H1 (cell line): ENCODE data around the gene LGR4.

Experiments
- CREB1 ChIP-seq: IDR thresholded peaks from 2 replicates; pipeline ENCODE4 v1.6.1; 2012; ENCODE audit warnings: inconsistent platforms
- FOSL1 ChIP-seq: IDR thresholded peaks from 2 replicates; pipeline ENCODE4 v1.6.1; 2011; ENCODE audit warnings: mild to moderate bottlenecking, low read depth, low read length, moderate library complexity; ENCODE audit not compliant: insufficient read depth
- JUN ChIP-seq: IDR thresholded peaks from 2 replicates; pipeline ENCODE4 v1.6.1; 2011; ENCODE audit warnings: low read depth, mild to moderate bottlenecking, improper control_type of control experiment, low read length
- MAFK ChIP-seq: IDR thresholded peaks from 2 replicates; pipeline ENCODE4 v1.6.1; 2012; ENCODE audit warnings: low read depth, mild to moderate bottlenecking, improper control_type of control experiment, low read length
- NANOG ChIP-seq: IDR thresholded peaks from 2 replicates; pipeline ENCODE4 v1.6.1; 2011; ENCODE audit warnings: low read length, low read depth, mild to moderate bottlenecking, inconsistent platforms; ENCODE audit not compliant: insufficient read depth, poor library complexity, severe bottlenecking
- POLR2A ChIP-seq, 2 experiments: IDR thresholded peaks; 1 replicate in 1 of 2; 2 replicates in 1 of 2; pipeline ENCODE4 v1.6.1; 2011; ENCODE audit warnings: low read depth in 2 of 2, low read length in 2 of 2, mild to moderate bottlenecking in 2 of 2; ENCODE audit errors: control extremely low read depth in 1 of 2
- POLR2AphosphoS5 ChIP-seq: IDR thresholded peaks from 2 replicates; pipeline ENCODE4 v1.6.1; 2011; ENCODE audit warnings: low read depth, low read length
- ZNF274 ChIP-seq: IDR thresholded peaks from 2 replicates; pipeline ENCODE4 v1.7.0; 2012; ENCODE audit warnings: low read length, borderline replicate concordance; ENCODE audit errors: extremely low read depth
- TF ChIP-seq, protein P1 (sequence below), 3 experiments: IDR thresholded peaks; 1 replicate in 2 of 3; 2 replicates in 1 of 3; pipeline versions ENCODE4 v1.5.1 to v1.6.1; 2011; ENCODE audit warnings: low read length in 3 of 3, mild to moderate bottlenecking in 3 of 3, inconsistent platforms in 2 of 3, low read depth in 1 of 3, moderate library complexity in 1 of 3; ENCODE audit not compliant: insufficient read depth in 1 of 3; ENCODE audit errors: control extremely low read depth in 1 of 3

DNA sequence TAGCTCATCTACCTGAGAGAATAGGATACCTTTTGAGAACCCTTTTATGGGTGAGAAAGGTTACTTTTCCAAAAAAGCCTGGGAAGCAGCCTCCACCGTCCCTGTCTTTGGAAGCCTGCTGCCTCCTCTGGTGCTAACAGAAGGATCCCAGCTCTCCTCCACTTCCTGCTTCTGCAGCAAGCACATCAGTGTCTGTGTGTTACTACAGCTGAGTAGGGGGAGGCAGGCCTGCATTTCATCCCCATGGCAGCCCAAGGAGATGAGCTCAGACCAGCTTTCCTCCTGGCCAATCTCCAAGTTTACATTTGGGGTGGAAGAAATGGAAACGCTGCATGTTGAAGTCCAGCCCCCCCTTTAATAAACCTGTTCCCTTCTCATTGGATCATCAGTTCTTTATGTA lies 102.2 kb downstream of the LGR4 start:
- TF ChIP-seq, protein P1, sequence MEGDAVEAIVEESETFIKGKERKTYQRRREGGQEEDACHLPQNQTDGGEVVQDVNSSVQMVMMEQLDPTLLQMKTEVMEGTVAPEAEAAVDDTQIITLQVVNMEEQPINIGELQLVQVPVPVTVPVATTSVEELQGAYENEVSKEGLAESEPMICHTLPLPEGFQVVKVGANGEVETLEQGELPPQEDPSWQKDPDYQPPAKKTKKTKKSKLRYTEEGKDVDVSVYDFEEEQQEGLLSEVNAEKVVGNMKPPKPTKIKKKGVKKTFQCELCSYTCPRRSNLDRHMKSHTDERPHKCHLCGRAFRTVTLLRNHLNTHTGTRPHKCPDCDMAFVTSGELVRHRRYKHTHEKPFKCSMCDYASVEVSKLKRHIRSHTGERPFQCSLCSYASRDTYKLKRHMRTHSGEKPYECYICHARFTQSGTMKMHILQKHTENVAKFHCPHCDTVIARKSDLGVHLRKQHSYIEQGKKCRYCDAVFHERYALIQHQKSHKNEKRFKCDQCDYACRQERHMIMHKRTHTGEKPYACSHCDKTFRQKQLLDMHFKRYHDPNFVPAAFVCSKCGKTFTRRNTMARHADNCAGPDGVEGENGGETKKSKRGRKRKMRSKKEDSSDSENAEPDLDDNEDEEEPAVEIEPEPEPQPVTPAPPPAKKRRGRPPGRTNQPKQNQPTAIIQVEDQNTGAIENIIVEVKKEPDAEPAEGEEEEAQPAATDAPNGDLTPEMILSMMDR (IDR thresholded peaks at IDR 0.05; ENCODE audit: control extremely low read depth in 1 of 3, insufficient read depth in 1 of 3, low read depth in 1 of 3, low read length in 3 of 3): no peak
- TF ChIP-seq FOSL1 (no peak), POLR2AphosphoS5 (no peak), ZNF274 (no peak), CREB1 (no peak), NANOG (no peak), POLR2A (IDR thresholded peaks at IDR 0.05; ENCODE audit: control extremely low read depth in 1 of 2, low read depth in 2 of 2, low read length in 2 of 2) (no peak), JUN (no peak), MAFK (no peak)
